Measurements from ENCODE around the gene KRT4. TPM values are rescaled to one million over a fixed set of nuclear protein-coding genes. Genes with fewer than 3 reads are reported as not detected.
A peak's percentile ranks its signal among the peaks of the same experiment; 100 is the strongest.

KRT4 gene
- total and polyA plus RNA-seq, 2 experiments from 2014 or later: not detected

DNA sequence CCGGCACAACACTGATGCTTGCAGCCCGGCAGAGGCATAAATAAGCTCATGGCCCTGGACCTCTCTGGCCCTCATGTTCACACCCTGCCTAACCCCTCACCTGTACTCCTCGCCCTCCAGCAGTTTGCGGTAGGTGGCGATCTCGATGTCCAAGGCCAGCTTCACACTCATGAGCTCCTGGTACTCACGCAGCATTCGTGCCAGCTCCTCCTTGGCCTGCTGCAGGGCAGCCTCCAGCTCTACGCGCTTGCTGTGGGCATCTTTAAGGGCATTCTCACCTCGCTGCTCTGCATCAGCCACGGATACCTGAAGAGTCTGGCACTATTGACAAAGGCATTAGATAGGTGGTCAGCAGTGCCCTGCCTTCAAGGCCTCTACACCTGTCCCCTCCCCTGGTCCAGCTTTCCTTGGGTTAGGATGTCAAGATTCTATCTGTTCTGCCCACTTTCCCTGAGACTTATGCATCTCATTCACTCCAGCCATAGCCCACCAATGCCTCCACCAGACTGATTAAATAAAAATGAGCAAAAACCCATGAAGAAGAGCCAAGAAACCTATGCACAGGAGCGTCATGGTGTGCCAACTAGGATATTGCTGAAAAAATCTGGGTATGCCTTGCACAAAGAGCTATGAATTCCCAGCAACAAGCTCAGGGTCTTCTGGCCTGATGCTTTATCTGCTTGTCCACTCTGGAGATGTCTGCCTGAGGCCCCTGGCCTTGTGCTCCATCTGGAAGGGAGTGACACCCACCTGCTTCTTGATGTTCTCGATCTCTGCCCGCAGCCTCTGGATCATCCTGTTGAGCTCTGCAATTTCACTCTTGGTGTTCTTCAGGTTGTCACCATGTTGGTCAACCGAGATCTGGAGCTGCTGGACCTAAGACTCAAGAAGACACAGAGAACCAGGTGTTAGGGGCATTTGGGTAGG is 6.1 kb downstream of the KRT4 start:
- no peak overlapping the region for H3K4me3 Mint-ChIP-seq
- peaks cover 8% of the 10 kb centered on the region for H3K27me3 Mint-ChIP-seq (ENCODE audit: insufficient read depth, low read depth, poor library complexity)
- peaks cover 15% of the 10 kb centered on the region; the same call in 2 of the 3 replicates for H3K4me1 Mint-ChIP-seq

More for the DNA sequence above, 6.1 kb downstream of the KRT4 start:
- H3K27ac ChIP-seq (ENCODE audit: low read depth): no peak overlapping the region
- H3K36me3 ChIP-seq (ENCODE audit: insufficient read depth): no peaks in the 10 kb centered on the region
- Mint-ChIP-seq H3K9me3 (no peaks in the 10 kb centered on the region), H3K27ac (no peak overlapping the region), H3K36me3 (ENCODE audit: low read depth) (no peaks in the 10 kb centered on the region)
- H3F3A ChIP-seq (replicated peaks; ENCODE audit: low read depth): no peaks in the 10 kb centered on the region
- H2AFZ ChIP-seq: no peak overlapping the region
- no peak overlapping the region for H3K4me3 ChIP-seq
- no peak overlapping the region for H3K4me2 ChIP-seq
- H3K79me2 ChIP-seq (replicated peaks; ENCODE audit: insufficient read depth): no peaks in the 10 kb centered on the region
- no peaks in the 10 kb centered on the region for H4K20me1 ChIP-seq (replicated peaks; ENCODE audit: insufficient read depth)
- H3K9me2 ChIP-seq (ENCODE audit: insufficient read depth): peaks cover 15% of the 10 kb centered on the region
- peaks cover 13% of the 10 kb centered on the region for H3K4me1 ChIP-seq (ENCODE audit: insufficient read depth)
- DNase-seq (ENCODE audit: low spot score): no peak
- no peaks in the 10 kb centered on the region for H3K27me3 ChIP-seq (ENCODE audit: insufficient read depth)
- TF ChIP-seq, protein P1, sequence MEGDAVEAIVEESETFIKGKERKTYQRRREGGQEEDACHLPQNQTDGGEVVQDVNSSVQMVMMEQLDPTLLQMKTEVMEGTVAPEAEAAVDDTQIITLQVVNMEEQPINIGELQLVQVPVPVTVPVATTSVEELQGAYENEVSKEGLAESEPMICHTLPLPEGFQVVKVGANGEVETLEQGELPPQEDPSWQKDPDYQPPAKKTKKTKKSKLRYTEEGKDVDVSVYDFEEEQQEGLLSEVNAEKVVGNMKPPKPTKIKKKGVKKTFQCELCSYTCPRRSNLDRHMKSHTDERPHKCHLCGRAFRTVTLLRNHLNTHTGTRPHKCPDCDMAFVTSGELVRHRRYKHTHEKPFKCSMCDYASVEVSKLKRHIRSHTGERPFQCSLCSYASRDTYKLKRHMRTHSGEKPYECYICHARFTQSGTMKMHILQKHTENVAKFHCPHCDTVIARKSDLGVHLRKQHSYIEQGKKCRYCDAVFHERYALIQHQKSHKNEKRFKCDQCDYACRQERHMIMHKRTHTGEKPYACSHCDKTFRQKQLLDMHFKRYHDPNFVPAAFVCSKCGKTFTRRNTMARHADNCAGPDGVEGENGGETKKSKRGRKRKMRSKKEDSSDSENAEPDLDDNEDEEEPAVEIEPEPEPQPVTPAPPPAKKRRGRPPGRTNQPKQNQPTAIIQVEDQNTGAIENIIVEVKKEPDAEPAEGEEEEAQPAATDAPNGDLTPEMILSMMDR (conservative IDR thresholded peaks at IDR 0.05; ENCODE audit: low read depth in 2 of 2): peak in 1 of 2 experiments; percentile 33; a peak in 2 of 4 replicates
- no peak for TF ChIP-seq REST (IDR thresholded peaks at IDR 0.05; ENCODE audit: unreplicated experiment)
- no peak for ATAC-seq
